KMS-11 (cell line): ENCODE measurements around the gene SMAD7.

Experiments used
- H2AFZ ChIP-seq: fragments of 200-600 bp; sonication (generic); 2 replicates; pipeline ENCODE4 v1.6.1; 2016; ENCODE audit warnings: antibody characterized with exemption, mixed run types, low read depth
- H3K27ac ChIP-seq: fragments of 200-600 bp; sonication (generic); 2 replicates; pipeline ENCODE4 v1.6.1; 2016; ENCODE audit warnings: mild to moderate bottlenecking, mixed run types
- H3K27me3 ChIP-seq: fragments of 200-600 bp; sonication (generic); 2 replicates; pipeline ENCODE4 v1.6.1; 2017; ENCODE audit warnings: mild to moderate bottlenecking, low read depth, mixed run types, moderate library complexity; ENCODE audit not compliant: insufficient read depth
- H3K36me3 ChIP-seq: fragments of 200-600 bp; sonication (generic); 2 replicates; pipeline ENCODE4 v1.6.1; 2017; ENCODE audit warnings: mild to moderate bottlenecking, mixed run types; ENCODE audit not compliant: insufficient read depth
- H3K4me1 ChIP-seq: fragments of 200-600 bp; sonication (generic); 2 replicates; pipeline ENCODE4 v1.6.1; 2016; ENCODE audit warnings: mild to moderate bottlenecking, low read depth, mixed run types; ENCODE audit not compliant: poor library complexity, severe bottlenecking
- H3K4me2 ChIP-seq: fragments of 200-600 bp; sonication (generic); 2 replicates; pipeline ENCODE4 v1.7.0; 2016; ENCODE audit warnings: mild to moderate bottlenecking, mixed run types
- H3K4me3 ChIP-seq: fragments of 200-600 bp; sonication (generic); IDR thresholded peaks from 2 replicates; pipeline ENCODE4 v1.6.1; 2017; ENCODE audit warnings: low read depth, low read length, mixed read lengths; ENCODE audit not compliant: insufficient read depth
- H3K79me2 ChIP-seq: fragments of 200-600 bp; sonication (generic); 2 replicates; pipeline ENCODE4 v1.6.1; 2016; ENCODE audit warnings: low read depth, mixed run types; ENCODE audit not compliant: insufficient read depth
- H3K9ac ChIP-seq: fragments of 200-600 bp; sonication (generic); 2 replicates; pipeline ENCODE4 v1.6.1; 2016; ENCODE audit warnings: mild to moderate bottlenecking, mixed run types
- H4K20me1 ChIP-seq: fragments of 200-600 bp; sonication (generic); 2 replicates; pipeline ENCODE4 v1.6.1; 2016; ENCODE audit warnings: mild to moderate bottlenecking, mixed run types; ENCODE audit not compliant: insufficient read depth
- TF ChIP-seq, protein P1 (sequence below): fragments of 200-600 bp; sonication (generic); conservative IDR thresholded peaks from 2 replicates; pipeline ENCODE4 v1.6.1; 2017; ENCODE audit warnings: low read depth, mild to moderate bottlenecking, antibody characterized with exemption, low read length, moderate library complexity, mixed read lengths

Gene SMAD7

DNA sequence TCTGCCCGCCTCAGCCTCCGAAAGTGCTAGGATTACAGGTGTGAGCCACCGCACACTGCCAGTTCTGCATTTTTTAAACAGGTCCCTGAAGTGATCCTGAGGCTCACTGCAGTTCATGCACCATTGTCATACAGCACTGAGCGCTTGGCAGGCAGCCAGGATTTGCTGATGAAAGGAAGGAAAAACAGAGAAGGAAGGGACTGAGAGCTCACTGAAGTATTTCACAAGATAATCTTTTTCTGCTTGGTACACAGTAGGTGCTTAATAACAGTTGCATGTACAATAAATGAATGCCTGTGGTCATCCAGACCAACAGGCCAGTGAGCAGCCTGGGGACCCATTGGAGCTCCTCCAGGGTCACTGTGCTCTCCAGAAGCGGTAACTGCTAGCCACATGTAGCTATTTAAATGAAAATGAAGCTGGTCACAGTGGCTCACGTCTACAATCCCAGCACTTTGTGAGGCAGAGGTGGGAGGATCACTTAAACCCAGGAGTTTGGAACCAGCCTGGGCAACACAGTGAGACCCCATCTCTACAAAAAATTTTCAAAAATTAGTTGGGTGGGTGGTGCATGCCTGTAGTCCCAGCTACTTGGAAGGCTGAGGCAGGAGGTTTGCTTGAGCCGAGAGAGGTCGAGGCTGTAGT, 33.1 kb upstream of the SMAD7 start:
- Histone ChIP-seq H3K4me1 (no peaks in the 10 kb centered on the region), H3K4me2 (no peak overlapping the region), H3K36me3 (no peaks in the 10 kb centered on the region), H3K79me2 (no peaks in the 10 kb centered on the region), H2AFZ (no peak overlapping the region), H4K20me1 (no peaks in the 10 kb centered on the region), H3K27ac (no peak overlapping the region), H3K27me3 (no peaks in the 10 kb centered on the region), H3K9ac (no peak overlapping the region), H3K4me3 (no peak overlapping the region)
- TF ChIP-seq, protein P1, sequence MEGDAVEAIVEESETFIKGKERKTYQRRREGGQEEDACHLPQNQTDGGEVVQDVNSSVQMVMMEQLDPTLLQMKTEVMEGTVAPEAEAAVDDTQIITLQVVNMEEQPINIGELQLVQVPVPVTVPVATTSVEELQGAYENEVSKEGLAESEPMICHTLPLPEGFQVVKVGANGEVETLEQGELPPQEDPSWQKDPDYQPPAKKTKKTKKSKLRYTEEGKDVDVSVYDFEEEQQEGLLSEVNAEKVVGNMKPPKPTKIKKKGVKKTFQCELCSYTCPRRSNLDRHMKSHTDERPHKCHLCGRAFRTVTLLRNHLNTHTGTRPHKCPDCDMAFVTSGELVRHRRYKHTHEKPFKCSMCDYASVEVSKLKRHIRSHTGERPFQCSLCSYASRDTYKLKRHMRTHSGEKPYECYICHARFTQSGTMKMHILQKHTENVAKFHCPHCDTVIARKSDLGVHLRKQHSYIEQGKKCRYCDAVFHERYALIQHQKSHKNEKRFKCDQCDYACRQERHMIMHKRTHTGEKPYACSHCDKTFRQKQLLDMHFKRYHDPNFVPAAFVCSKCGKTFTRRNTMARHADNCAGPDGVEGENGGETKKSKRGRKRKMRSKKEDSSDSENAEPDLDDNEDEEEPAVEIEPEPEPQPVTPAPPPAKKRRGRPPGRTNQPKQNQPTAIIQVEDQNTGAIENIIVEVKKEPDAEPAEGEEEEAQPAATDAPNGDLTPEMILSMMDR = no peak

- no peaks in the 10 kb centered on the region for H3K4me1 ChIP-seq
- no peak overlapping the region for H3K4me3 ChIP-seq
- no peak overlapping the region for H3K27ac ChIP-seq
- no peak overlapping the region for H3K4me2 ChIP-seq
- TF ChIP-seq, protein P1 = no peak
- no peaks in the 10 kb centered on the region for H3K36me3 ChIP-seq
- H3K27me3 ChIP-seq = no peaks in the 10 kb centered on the region
- no peak overlapping the region for H2AFZ ChIP-seq
- H3K79me2 ChIP-seq = no peaks in the 10 kb centered on the region
- H3K9ac ChIP-seq = no peak overlapping the region
- no peaks in the 10 kb centered on the region for H4K20me1 ChIP-seq
Measured at GRCh38 chr18:48982266-48982665, 31.5 kb upstream of the SMAD7 start.

DNA sequence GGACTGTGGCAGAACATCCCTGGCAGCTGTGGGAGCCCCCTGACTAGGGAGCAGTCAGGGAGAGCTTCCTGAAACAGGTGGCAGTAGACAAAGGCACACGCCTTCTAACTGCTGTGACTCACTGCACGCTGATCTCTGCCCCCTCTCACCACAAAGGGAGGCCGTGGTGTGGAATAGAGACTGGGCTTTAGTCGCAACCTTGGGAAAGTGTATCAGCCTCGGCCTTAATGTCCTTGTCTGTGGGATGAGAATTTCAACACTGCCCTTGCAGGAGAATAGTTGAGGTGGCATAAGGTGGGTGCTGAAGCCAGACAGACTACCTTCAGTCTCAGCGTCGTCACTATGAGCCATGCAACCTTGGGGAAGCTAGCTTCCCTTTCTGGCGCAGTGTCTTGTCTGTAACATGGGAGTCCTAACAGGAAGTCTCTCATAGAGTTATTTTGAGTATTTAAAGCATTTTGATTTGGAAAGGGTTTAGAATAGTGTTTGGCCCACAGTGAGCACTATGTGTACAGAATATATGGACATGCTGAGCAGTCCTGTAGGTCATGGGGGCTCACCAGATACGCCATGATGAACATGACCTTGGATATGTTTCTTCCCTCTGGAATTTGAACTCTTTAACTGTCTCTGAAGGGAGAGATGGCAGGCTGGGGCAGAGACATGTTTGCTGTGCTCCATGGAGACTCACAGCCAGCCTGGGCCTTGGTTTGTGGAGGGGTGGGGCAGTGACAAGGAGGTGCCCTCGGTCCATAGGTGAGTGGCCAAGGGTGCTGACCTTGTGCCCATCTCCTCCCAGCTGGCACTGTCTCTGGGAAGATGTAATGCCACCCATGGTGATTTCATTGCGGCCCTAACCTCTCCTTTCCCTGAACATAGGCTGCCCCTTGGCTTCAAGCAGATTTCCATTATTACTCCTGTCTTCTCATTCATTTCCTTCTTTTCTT, 29.5 kb upstream of the SMAD7 start:
- H3K4me2 ChIP-seq = no peak overlapping the region

GRCh38 chr18:48977914-48978313, 27.1 kb upstream of the SMAD7 start:
- H3K36me3 ChIP-seq = no peaks in the 10 kb centered on the region
- peaks cover 12% of the 10 kb centered on the region for H3K4me1 ChIP-seq
- TF ChIP-seq, protein P1 = no peak
- H3K4me2 ChIP-seq = no peak overlapping the region
- no peak overlapping the region for H3K9ac ChIP-seq
- H3K27ac ChIP-seq = no peak overlapping the region
- no peaks in the 10 kb centered on the region for H4K20me1 ChIP-seq
- no peaks in the 10 kb centered on the region for H3K27me3 ChIP-seq
- H2AFZ ChIP-seq = no peak overlapping the region
- no peaks in the 10 kb centered on the region for H3K79me2 ChIP-seq
- H3K4me3 ChIP-seq = no peak overlapping the region

More for the DNA sequence above, 29.5 kb upstream of the SMAD7 start:
- Histone ChIP-seq H3K36me3 (no peaks in the 10 kb centered on the region), H3K27ac (no peak overlapping the region), H3K4me1 (peaks cover 9% of the 10 kb centered on the region), H3K79me2 (no peaks in the 10 kb centered on the region), H3K9ac (no peak overlapping the region), H4K20me1 (no peaks in the 10 kb centered on the region), H2AFZ (no peak overlapping the region), H3K27me3 (no peaks in the 10 kb centered on the region), H3K4me3 (no peak overlapping the region)
- TF ChIP-seq, protein P1 = no peak
